ENCODE results near the gene BMP6.

DNA sequence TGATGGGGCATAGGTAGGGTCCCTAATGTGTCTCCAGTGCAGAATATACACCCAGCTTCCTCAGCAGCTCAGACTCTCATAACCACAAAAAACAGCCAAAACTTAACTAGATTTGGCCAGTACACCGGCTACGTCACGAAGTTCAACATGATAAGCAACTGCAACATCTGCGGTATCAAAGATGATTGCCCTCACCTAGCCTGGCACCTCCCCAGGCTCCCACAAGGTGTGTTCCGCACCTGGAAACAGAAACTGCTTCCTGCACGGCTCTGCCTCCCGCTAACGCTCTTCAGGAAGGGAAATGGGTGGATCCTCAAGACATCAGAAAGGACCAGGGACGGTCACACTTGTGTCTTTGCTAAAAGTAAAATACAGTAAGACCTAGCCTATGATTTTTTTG, 175.2 kb downstream of the BMP6 start:
- TF ChIP-seq, protein P1, sequence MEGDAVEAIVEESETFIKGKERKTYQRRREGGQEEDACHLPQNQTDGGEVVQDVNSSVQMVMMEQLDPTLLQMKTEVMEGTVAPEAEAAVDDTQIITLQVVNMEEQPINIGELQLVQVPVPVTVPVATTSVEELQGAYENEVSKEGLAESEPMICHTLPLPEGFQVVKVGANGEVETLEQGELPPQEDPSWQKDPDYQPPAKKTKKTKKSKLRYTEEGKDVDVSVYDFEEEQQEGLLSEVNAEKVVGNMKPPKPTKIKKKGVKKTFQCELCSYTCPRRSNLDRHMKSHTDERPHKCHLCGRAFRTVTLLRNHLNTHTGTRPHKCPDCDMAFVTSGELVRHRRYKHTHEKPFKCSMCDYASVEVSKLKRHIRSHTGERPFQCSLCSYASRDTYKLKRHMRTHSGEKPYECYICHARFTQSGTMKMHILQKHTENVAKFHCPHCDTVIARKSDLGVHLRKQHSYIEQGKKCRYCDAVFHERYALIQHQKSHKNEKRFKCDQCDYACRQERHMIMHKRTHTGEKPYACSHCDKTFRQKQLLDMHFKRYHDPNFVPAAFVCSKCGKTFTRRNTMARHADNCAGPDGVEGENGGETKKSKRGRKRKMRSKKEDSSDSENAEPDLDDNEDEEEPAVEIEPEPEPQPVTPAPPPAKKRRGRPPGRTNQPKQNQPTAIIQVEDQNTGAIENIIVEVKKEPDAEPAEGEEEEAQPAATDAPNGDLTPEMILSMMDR (IDR thresholded peaks at IDR 0.05) = no peak
- TF ChIP-seq POLR2AphosphoS5 (IDR thresholded peaks at IDR 0.05; ENCODE audit: low read depth, low read length) (no peak), SIN3A (IDR thresholded peaks at IDR 0.05; ENCODE audit: borderline replicate concordance, insufficient read depth, low read depth, low read length) (no peak), TCF7L2 (IDR thresholded peaks at IDR 0.05; ENCODE audit: low read depth, low read length) (no peak)
- TF ChIP-seq, protein P2, sequence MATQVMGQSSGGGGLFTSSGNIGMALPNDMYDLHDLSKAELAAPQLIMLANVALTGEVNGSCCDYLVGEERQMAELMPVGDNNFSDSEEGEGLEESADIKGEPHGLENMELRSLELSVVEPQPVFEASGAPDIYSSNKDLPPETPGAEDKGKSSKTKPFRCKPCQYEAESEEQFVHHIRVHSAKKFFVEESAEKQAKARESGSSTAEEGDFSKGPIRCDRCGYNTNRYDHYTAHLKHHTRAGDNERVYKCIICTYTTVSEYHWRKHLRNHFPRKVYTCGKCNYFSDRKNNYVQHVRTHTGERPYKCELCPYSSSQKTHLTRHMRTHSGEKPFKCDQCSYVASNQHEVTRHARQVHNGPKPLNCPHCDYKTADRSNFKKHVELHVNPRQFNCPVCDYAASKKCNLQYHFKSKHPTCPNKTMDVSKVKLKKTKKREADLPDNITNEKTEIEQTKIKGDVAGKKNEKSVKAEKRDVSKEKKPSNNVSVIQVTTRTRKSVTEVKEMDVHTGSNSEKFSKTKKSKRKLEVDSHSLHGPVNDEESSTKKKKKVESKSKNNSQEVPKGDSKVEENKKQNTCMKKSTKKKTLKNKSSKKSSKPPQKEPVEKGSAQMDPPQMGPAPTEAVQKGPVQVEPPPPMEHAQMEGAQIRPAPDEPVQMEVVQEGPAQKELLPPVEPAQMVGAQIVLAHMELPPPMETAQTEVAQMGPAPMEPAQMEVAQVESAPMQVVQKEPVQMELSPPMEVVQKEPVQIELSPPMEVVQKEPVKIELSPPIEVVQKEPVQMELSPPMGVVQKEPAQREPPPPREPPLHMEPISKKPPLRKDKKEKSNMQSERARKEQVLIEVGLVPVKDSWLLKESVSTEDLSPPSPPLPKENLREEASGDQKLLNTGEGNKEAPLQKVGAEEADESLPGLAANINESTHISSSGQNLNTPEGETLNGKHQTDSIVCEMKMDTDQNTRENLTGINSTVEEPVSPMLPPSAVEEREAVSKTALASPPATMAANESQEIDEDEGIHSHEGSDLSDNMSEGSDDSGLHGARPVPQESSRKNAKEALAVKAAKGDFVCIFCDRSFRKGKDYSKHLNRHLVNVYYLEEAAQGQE (IDR thresholded peaks at IDR 0.05; ENCODE audit: insufficient read depth in 1 of 2, low read depth in 2 of 2, low read length in 1 of 2) = no peak
